ENCODE data around the gene ZNF532.

ZNF532 gene

GRCh38 chr18:58911241-58911640 lies 46.6 kb downstream of the ZNF532 start:
- TF ChIP-seq FOXP2 (optimal IDR thresholded peaks at IDR 0.05; ENCODE audit: borderline replicate concordance, extremely low read depth, extremely low read length, insufficient read depth), result no peak
- no peak for TF ChIP-seq POLR2AphosphoS5 (IDR thresholded peaks at IDR 0.05; ENCODE audit: low read depth, low read length)
- TF ChIP-seq, protein P1, sequence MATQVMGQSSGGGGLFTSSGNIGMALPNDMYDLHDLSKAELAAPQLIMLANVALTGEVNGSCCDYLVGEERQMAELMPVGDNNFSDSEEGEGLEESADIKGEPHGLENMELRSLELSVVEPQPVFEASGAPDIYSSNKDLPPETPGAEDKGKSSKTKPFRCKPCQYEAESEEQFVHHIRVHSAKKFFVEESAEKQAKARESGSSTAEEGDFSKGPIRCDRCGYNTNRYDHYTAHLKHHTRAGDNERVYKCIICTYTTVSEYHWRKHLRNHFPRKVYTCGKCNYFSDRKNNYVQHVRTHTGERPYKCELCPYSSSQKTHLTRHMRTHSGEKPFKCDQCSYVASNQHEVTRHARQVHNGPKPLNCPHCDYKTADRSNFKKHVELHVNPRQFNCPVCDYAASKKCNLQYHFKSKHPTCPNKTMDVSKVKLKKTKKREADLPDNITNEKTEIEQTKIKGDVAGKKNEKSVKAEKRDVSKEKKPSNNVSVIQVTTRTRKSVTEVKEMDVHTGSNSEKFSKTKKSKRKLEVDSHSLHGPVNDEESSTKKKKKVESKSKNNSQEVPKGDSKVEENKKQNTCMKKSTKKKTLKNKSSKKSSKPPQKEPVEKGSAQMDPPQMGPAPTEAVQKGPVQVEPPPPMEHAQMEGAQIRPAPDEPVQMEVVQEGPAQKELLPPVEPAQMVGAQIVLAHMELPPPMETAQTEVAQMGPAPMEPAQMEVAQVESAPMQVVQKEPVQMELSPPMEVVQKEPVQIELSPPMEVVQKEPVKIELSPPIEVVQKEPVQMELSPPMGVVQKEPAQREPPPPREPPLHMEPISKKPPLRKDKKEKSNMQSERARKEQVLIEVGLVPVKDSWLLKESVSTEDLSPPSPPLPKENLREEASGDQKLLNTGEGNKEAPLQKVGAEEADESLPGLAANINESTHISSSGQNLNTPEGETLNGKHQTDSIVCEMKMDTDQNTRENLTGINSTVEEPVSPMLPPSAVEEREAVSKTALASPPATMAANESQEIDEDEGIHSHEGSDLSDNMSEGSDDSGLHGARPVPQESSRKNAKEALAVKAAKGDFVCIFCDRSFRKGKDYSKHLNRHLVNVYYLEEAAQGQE (IDR thresholded peaks at IDR 0.05; ENCODE audit: insufficient read depth in 1 of 2, low read depth in 2 of 2, low read length in 2 of 2), result no peak
- no peak for TF ChIP-seq SIN3A (IDR thresholded peaks at IDR 0.05; ENCODE audit: borderline replicate concordance, insufficient read depth, low read length)
- no peak for TF ChIP-seq TAF1 (IDR thresholded peaks at IDR 0.05; ENCODE audit: borderline replicate concordance, insufficient read depth, low read length)

- TF ChIP-seq, protein P1 (IDR thresholded peaks at IDR 0.05; ENCODE audit: insufficient read depth in 1 of 2, low read depth in 2 of 2, low read length in 2 of 2), result no peak
- no peak for TF ChIP-seq FOXP2 (optimal IDR thresholded peaks at IDR 0.05; ENCODE audit: borderline replicate concordance, extremely low read depth, extremely low read length, insufficient read depth)
- no peak for TF ChIP-seq TAF1 (IDR thresholded peaks at IDR 0.05; ENCODE audit: borderline replicate concordance, insufficient read depth, low read length)
- no peak for TF ChIP-seq POLR2AphosphoS5 (IDR thresholded peaks at IDR 0.05; ENCODE audit: low read depth, low read length)
- TF ChIP-seq SIN3A (IDR thresholded peaks at IDR 0.05; ENCODE audit: borderline replicate concordance, insufficient read depth, low read length), result no peak
Measured at GRCh38 chr18:58911766-58912165, 47.1 kb downstream of the ZNF532 start.

DNA sequence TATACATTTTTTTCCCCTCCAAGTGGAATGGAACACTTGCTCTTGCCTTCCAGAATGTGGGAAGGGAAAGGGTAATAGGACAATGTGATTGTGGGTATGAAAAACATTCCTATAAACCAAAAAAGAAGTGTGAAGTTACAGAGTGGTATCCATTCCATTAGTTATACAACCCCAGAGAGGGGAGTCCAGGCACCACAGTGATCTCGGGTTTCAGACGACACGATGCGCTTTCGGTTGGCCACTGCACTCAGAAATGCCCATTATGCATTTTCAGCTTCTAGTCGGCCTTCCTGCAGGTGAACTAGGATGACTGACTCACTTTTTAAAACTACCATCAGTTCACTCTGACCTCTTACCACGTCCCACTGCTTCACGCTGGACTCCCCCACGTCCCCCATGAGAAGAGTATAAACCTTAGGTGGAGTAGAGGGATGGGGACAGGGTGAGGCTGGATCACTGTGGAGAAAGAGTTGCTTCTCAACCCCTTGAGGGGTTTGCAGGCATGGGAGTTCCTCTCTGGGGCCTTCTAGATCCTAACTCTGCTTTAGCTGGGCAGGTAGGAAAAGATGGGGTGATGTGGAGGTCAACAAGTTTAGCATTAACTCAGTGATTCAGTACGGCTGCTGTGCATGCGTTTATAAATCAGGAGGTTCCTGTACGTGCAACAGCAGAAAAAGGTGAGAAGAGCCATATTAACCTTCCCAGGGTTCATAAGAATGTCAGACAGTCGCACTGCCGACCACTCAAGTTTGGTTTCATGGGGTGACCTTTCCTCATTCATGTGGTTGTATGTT lies 50.5 kb downstream of the ZNF532 start:
- TF ChIP-seq FOXP2 (optimal IDR thresholded peaks at IDR 0.05; ENCODE audit: borderline replicate concordance, extremely low read depth, extremely low read length, insufficient read depth) (no peak), POLR2AphosphoS5 (IDR thresholded peaks at IDR 0.05; ENCODE audit: low read depth, low read length) (no peak), SIN3A (IDR thresholded peaks at IDR 0.05; ENCODE audit: borderline replicate concordance, insufficient read depth, low read length) (no peak), TAF1 (IDR thresholded peaks at IDR 0.05; ENCODE audit: borderline replicate concordance, insufficient read depth, low read length) (no peak)
- TF ChIP-seq, protein P1 (IDR thresholded peaks at IDR 0.05; ENCODE audit: insufficient read depth in 1 of 2, low read depth in 2 of 2, low read length in 2 of 2), result no peak

DNA sequence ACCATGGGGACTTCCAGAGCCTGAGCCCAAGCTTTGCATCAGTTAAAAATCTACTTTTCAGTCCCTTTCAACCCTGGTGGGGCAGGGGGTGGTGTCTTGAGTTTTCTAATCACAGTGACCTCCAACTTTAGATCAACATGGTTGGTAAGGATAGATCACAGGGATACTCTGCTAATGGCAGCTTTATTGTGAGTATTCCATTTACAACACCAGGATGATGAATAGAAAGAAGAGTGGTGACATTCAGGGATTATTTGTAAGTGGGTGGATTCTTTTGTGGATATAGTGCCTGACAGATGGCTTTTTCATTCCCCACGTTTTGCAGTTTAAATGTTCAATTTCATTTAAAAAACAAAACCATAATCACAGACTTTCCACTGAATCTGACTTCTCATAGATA lies 51.3 kb downstream of the ZNF532 start:
- TF ChIP-seq FOXP2 (optimal IDR thresholded peaks at IDR 0.05; ENCODE audit: borderline replicate concordance, extremely low read depth, extremely low read length, insufficient read depth), result no peak
- no peak for TF ChIP-seq SIN3A (IDR thresholded peaks at IDR 0.05; ENCODE audit: borderline replicate concordance, insufficient read depth, low read length)
- no peak for TF ChIP-seq POLR2AphosphoS5 (IDR thresholded peaks at IDR 0.05; ENCODE audit: low read depth, low read length)
- TF ChIP-seq, protein P1 (IDR thresholded peaks at IDR 0.05; ENCODE audit: insufficient read depth in 1 of 2, low read depth in 2 of 2, low read length in 2 of 2), result no peak
- no peak for TF ChIP-seq TAF1 (IDR thresholded peaks at IDR 0.05; ENCODE audit: borderline replicate concordance, insufficient read depth, low read length)
